HT1080 (cell line): ENCODE data around the gene TRPM3. TPM values are rescaled to one million over a fixed set of nuclear protein-coding genes. Genes with fewer than 3 reads are reported as not detected.

ENCODE experiments used
- DNase-seq: peaks from one replicate; pipeline ENCODE4 v3.0.0-alpha.2; 2015; ENCODE audit warnings: low read depth
- small RNA-seq: library from RNA; depleted of rRNA; stranded (forward); fragments of <200 nt; gene quantifications from one replicate; pipeline ENCODE3, GENCODE V24; 2014
- total RNA-seq: library from RNA; depleted of rRNA; stranded (reverse); fragments of >200 nt; shearing (Covaris generic); gene quantifications from 2 replicates; pipeline ENCODE4 v1.2.3, GENCODE V29; 2014

TRPM3 gene
- total RNA-seq, 1 experiment from 2014 or later = not detected

DNA sequence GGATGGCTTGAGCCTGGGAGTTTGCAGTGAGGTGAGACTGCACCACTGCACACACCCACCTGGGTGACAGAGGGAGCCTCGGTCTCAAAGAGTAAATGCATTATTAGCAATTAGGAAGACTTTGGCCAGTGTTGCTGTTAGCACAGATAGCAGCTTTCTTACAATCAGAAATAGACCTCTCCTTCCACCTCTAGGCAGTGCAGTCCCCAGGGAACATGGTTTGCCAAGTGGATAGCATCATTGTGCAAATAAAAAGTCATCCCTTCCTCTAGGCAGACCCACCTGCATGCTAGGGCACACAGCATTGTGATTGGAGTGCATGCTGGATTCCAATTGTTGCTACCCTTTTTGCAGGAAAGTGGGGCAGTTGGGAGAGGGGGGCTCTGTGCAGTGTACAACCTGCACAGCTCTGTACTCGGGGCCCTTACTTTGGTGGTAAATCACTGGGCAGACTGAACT is 629.1 kb downstream of the TRPM3 start:
- no peak for DNase-seq

DNA sequence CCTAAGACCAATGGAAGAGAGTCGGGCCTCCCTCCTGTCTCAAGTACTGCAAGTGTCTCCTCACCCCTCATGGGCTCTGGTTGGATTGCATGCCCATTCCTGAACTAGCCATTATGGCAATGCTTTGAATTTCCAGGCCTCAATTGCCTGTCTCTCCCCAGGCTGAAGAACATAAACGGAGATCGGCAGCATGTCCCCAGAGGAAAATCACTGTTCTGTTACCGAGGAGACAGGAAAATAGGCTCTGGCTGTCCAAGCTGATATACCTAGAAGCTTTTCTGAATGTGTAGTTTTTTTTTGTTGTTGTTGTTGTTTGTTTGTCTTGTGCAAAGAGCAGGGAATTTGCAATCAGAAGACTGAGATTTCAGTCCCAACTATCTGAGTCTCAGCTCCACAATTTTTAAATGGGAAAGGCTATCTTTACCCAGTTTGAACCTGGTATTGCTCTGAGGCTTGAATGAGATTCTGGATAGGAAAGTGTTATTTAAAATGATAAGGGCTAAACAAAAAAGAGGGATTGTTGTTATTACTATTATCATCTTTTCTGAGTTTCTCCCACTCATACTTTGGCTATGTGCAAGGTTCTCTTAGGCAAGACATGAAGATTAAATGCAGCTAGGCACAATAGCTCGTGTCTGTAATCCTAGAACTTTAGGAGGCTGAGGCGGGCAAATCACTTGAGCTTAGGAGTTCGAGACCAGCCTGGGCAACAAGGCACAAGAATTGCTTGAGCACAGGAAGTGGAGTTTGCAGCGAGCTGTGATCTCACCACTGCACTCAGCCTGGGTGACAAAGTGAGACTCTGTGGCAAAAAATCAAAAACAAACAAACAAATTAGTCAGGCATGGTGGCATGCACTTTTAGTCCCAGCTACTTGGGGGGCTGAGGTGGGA is 629.7 kb downstream of the TRPM3 start:
- DNase-seq = no peak

GRCh38 chr9:70490478-70490877 is 630.9 kb downstream of the TRPM3 start:
- peak; percentile 20 for DNase-seq

- no peak for DNase-seq
Observed at GRCh38 chr9:70488793-70489105, 632.7 kb downstream of the TRPM3 start.

GRCh38 chr9:70488098-70488792 is 633.2 kb downstream of the TRPM3 start:
- DNase-seq = no peak

DNA sequence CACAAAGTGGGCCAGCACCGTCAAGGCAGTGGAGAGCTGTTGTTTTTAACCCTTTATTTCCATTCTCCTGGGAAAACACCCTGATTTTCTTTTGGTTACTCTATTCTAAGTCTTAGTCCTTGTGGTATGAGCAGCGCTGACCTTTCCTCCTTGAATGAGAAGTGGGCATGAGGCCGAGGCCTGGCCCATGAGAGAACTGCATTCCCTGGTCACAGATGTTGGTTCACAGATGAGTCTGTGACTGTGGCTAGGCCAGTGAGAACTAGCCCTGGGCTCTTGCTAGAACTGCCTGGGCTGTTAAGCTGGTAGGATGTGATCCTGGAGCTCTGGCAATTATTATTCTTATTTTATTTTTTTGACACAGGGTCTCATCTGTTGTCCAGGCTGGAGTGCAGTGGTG is 635.3 kb downstream of the TRPM3 start:
- no peak for DNase-seq

- DNase-seq = no peak
Observed at GRCh38 chr9:70485273-70485858, 636.1 kb downstream of the TRPM3 start.

DNA sequence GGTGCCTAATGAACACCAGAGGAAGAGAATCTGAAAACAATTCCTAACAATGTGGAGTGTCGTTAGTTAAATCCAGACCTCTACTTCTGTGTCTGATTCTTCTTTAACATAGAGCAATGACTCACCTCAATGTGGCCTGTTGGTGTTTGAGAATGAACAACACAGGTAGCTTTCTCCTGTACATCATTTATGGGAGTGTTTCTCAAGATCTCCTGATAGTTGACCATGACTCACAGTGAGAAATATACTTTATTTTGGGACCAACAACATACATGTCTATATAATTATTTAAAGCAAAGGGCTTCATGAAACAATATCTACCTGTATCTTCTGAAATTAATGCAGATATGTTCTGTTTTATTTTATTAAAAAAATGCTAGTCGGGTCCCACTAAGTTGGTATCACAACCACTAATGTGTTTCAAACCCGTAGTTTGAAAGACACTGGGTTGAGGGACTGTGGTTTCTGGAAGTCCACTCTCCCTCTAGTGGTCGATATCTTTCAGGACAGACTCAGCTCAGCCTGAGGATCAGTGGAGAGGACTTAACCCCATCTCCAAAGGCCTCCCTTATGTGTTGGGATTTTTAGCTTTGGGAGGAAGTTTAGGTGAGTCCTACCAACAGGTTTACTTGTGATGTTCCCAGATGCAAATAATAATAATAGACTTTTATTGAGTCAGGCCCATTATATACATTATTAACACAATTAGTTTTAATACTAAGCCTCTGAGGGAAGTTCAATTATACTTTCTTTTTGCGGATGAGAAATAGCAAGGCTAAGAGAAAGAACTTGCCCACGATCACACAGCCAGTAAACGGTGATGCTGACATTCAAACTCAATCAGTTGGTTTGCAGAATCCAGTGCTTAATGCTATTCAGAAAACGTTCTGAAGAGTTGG is 636.9 kb downstream of the TRPM3 start:
- peak; percentile 66 for DNase-seq

DNA sequence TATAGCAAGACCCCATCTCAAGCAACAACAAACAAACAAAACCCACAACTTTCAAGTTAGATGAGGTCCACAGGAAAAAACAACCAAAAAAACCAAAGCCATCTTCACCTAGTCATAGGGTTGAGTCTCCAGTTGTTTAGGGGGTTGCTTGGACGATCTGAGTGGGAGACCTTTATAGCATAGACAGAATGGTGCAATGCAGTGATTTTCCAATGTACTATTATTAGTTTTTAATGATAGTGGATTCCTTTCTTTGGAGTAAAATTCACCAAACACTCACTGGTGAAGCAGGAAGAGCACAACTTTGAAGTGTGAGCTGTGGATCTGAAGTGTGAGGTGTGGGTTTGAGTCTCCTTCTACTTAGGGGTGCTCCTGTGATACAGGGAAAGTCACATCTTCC is 640.0 kb downstream of the TRPM3 start:
- DNase-seq = no peak

- DNase-seq = no peak
Observed at GRCh38 chr9:70480405-70480980, 640.9 kb downstream of the TRPM3 start.

GRCh38 chr9:70479880-70480291 is 641.5 kb downstream of the TRPM3 start:
- no peak for DNase-seq

Small RNA genes lying within 50 kb of the gene (small RNA-seq; reads per million reads assigned to genes)
- gene MIR204 (2.6 reads per million, percentile 84 among the genes with 10 or more reads in this experiment), gene RN7SL726P (not detected)
